HUES48 (cell line): ENCODE results near the gene VTI1A.
"Not testable (repeated sequence)": the region's sequence is repeated elsewhere in the genome, so short reads cannot be mapped to it uniquely, and the experiment has no call there.

ENCODE experiments used
- H3K27ac ChIP-seq: one replicate; pipeline ENCODE4 v1.7.0; 2013; ENCODE audit warnings: low read depth, low read length, inconsistent platforms
- H3K27me3 ChIP-seq: 2 replicates; pipeline ENCODE4 v1.6.1; 2013; ENCODE audit warnings: mild to moderate bottlenecking, low read length; ENCODE audit not compliant: control insufficient read depth, insufficient read depth
- H3K36me3 ChIP-seq: 2 replicates; pipeline ENCODE4 v1.6.1; 2013; ENCODE audit warnings: low read length; ENCODE audit not compliant: control insufficient read depth, insufficient read depth
- H3K4me1 ChIP-seq: 2 replicates; pipeline ENCODE4 v1.6.1; 2013; ENCODE audit warnings: mild to moderate bottlenecking, low read length; ENCODE audit not compliant: control insufficient read depth, insufficient read depth
- H3K4me3 ChIP-seq: 2 replicates; pipeline ENCODE4 v1.5.1; 2013; ENCODE audit warnings: mild to moderate bottlenecking, low read depth, low read length
- H3K9ac ChIP-seq: 2 replicates; pipeline ENCODE4 v1.6.1; 2013; ENCODE audit warnings: mild to moderate bottlenecking, low read depth, low read length, moderate library complexity
- H3K9me3 ChIP-seq: 2 replicates; pipeline ENCODE4 v1.6.1; 2013; ENCODE audit warnings: low read length; ENCODE audit not compliant: control insufficient read depth, insufficient read depth

VTI1A gene

DNA sequence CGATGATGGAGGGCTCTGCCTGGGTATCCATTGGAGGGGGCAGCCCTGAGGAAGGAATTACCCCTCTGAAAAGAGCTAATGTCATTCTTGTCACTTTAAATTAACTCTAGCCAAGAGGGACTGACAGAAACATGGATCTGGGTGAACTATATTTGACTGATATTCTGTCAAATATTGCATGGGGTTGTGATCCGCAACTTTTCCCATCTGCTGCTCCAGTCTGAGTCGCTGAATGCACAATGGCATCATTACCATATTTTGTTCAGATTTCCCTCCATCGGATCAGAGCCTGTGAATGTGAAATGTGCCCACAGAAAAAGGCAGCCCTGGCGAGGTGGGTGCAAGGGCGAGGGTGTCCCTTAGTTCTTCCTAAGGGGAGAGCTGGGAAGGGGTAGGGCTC is 402.5 kb downstream of the VTI1A start:
- H3K9me3 ChIP-seq: peaks cover 13% of the 10 kb centered on the region
- no peaks in the 10 kb centered on the region for H3K27me3 ChIP-seq
- no peak overlapping the region for H3K27ac ChIP-seq
- H3K9ac ChIP-seq: no peak overlapping the region
- no peak overlapping the region for H3K4me3 ChIP-seq
- H3K36me3 ChIP-seq: no peaks in the 10 kb centered on the region
- no peaks in the 10 kb centered on the region; the same call in 1 of the 2 replicates for H3K4me1 ChIP-seq

DNA sequence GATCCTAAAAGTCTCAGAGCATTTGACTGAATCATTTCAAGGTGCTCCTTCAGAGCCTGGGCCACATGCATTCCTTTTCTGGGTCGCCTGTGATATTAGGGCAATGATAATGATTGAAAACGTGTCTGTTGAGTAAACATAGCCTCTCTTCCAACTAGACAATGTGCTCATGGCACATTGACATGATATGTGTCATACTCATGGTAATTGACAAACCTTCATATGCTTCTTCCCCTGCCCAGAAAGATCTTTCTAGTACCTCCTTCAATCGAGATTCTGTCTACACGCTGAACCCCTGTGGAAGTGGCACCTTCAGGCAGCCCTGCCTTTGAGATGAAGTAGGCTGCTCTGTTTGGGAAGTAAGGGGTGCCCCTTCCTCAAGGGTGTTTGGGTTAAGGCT is 404.2 kb downstream of the VTI1A start:
- Histone ChIP-seq H3K27ac (no peak overlapping the region), H3K9me3 (peaks cover 13% of the 10 kb centered on the region), H3K9ac (no peak overlapping the region), H3K4me3 (no peak overlapping the region), H3K36me3 (no peaks in the 10 kb centered on the region), H3K27me3 (no peaks in the 10 kb centered on the region), H3K4me1 (no peaks in the 10 kb centered on the region; the same call in 1 of the 2 replicates)

GRCh38 chr10:112851588-112852211 is 404.7 kb downstream of the VTI1A start:
- no peaks in the 10 kb centered on the region for H3K27me3 ChIP-seq
- H3K4me3 ChIP-seq: no peak overlapping the region
- H3K9ac ChIP-seq: no peak overlapping the region
- H3K36me3 ChIP-seq: no peaks in the 10 kb centered on the region
- no peak overlapping the region for H3K27ac ChIP-seq
- H3K4me1 ChIP-seq: no peaks in the 10 kb centered on the region; the same call in 1 of the 2 replicates
- peaks cover 13% of the 10 kb centered on the region for H3K9me3 ChIP-seq

GRCh38 chr10:112852306-112852705 is 405.3 kb downstream of the VTI1A start:
- H3K9ac ChIP-seq: no peak overlapping the region
- no peaks in the 10 kb centered on the region for H3K36me3 ChIP-seq
- no peaks in the 10 kb centered on the region; the same call in 1 of the 2 replicates for H3K4me1 ChIP-seq
- H3K27me3 ChIP-seq: no peaks in the 10 kb centered on the region
- H3K27ac ChIP-seq: no peak overlapping the region
- peaks cover 10% of the 10 kb centered on the region for H3K9me3 ChIP-seq
- H3K4me3 ChIP-seq: no peak overlapping the region

DNA sequence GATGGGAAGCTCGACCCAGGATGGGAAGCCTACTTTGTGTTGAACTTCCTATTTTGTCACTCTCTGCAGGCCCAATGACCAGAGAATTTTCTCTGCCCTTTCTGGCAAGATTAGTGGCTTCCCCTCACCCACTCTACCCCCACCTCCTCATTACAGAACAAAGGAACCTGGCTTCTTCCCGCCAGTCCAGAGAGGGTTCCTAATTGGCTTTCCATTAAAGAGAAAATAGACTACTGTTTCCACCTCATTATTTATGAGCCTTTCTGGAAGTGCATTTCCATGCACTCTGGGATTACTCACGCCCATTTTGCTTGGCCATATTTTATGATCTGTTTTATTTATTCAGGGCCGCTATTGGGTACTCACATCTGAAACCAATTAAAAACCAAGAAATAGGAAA is 408.1 kb downstream of the VTI1A start:
- no peak overlapping the region for H3K4me3 ChIP-seq
- no peaks in the 10 kb centered on the region for H3K27me3 ChIP-seq
- H3K27ac ChIP-seq: no peak overlapping the region
- no peaks in the 10 kb centered on the region for H3K36me3 ChIP-seq
- no peaks in the 10 kb centered on the region for H3K9me3 ChIP-seq
- H3K9ac ChIP-seq: no peak overlapping the region
- no peaks in the 10 kb centered on the region; the same call in 1 of the 2 replicates for H3K4me1 ChIP-seq

DNA sequence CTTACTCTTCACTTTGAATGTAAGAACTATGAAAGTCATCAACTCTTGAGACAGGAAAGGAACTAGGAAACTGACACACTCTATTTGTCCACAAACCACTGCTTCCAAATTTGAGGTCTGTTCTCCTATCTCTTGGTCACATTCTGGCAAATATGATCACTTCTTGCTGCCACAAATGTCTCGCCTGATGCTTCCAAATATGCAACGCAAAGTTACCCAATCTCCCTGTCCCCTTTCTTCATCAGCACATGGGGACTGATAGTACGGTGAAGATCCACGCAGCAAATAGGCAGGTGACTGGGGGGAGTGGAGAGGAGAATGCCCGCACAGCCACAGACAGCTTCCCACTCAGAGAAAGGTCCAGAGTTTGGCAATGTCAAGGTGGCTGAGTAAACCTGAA is 410.5 kb downstream of the VTI1A start:
- H3K27ac ChIP-seq: no peak overlapping the region
- no peaks in the 10 kb centered on the region for H3K9me3 ChIP-seq
- H3K4me3 ChIP-seq: no peak overlapping the region
- H3K36me3 ChIP-seq: no peaks in the 10 kb centered on the region
- H3K27me3 ChIP-seq: no peaks in the 10 kb centered on the region
- H3K9ac ChIP-seq: no peak overlapping the region
- H3K4me1 ChIP-seq: no peaks in the 10 kb centered on the region

DNA sequence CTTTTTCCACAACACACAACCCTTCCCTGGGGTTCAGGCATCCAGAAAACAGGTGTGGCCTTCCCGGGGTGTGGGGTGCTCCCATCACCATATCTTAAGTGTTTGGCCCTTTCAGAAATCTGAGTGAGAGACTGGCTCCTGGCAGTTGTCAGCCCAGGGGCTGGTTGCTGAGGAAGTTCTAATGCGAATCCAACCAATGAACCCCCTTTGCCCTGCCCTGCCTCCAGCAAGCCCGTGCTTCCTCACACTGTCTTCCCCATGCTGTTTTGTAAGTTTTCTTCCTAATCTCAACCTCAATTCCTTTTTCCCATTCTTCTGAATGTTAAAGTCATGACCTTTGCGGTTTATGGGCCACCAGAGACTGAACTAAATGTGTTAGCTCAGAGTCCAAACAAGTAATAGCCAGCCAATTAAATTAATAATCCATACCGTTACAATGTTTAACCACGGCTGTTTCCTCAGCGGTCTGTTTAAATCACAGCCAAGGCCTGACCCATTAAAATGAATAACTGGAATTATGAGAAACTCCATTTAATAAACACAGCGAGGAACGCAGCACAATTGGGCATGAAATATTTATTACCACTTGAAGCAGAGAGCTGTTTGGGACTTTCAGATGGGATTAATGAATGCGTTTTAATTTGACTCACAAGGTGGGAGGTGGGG is 412.1 kb downstream of the VTI1A start:
- Histone ChIP-seq H3K4me3 (no peak overlapping the region), H3K27ac (no peak overlapping the region), H3K9me3 (peaks cover 6% of the 10 kb centered on the region; the same call in 1 of the 2 replicates), H3K36me3 (no peaks in the 10 kb centered on the region), H3K27me3 (no peaks in the 10 kb centered on the region), H3K4me1 (no peaks in the 10 kb centered on the region), H3K9ac (no peak overlapping the region)

DNA sequence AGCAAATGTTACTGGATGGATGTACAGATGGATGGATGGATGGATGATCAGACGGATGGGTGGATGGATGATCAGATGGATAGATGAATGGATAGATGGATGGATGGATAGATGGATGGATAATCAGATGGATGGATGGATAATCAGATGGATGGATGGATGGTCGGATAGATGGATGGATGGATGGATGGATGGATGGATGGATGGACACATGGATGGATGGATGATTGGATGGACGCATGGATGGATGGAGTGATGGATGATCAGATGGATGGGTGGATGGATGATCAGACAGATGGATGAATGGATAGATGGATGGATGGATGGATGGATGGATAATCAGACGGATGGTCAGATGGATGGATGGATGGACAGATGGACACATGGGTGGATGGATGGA is 412.8 kb downstream of the VTI1A start:
- no peaks in the 10 kb centered on the region for H3K36me3 ChIP-seq
- no peaks in the 10 kb centered on the region for H3K4me1 ChIP-seq
- H3K27me3 ChIP-seq: no peaks in the 10 kb centered on the region
- H3K27ac ChIP-seq: no peak overlapping the region
- H3K9me3 ChIP-seq: peaks cover 12% of the 10 kb centered on the region; the same call in 1 of the 2 replicates
- no peak overlapping the region for H3K9ac ChIP-seq
- no peak overlapping the region for H3K4me3 ChIP-seq

- H3K4me3 ChIP-seq, H3K36me3 ChIP-seq, H3K4me1 ChIP-seq, H3K27me3 ChIP-seq, H3K27ac ChIP-seq, H3K9ac ChIP-seq: not testable (repeated sequence)
- peaks cover 12% of the 10 kb centered on the region; the same call in 1 of the 2 replicates for H3K9me3 ChIP-seq
These were observed 416.4 kb downstream of the VTI1A start for GRCh38 chr10:112863461-112863860.
